Measurements from ENCODE around the gene FHIP1B.

Gene FHIP1B

DNA sequence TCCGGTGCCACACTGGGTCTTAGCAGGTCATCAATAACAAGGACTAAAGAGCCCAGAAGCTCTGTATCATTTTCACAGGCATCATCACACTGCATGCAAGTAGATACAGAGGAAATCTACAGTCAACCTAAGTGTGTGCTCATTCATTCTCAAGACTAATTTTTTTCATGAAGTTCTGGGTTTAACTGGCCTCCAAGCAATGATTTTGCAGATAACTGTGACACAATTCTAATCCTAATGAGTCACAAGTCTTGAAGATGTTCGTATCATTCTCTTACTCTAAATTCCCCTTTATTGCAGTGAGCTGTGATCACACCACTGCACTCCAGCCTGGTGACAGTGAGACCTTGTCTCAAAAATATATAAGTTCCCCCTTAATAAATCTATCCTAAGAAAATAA, 33.0 kb downstream of the FHIP1B start:
- no peak overlapping the region for H3K4me3 ChIP-seq (ENCODE audit: low read length)
- no peak for TF ChIP-seq ZNF274 (IDR thresholded peaks at IDR 0.05; ENCODE audit: low read depth, low read length)

DNA sequence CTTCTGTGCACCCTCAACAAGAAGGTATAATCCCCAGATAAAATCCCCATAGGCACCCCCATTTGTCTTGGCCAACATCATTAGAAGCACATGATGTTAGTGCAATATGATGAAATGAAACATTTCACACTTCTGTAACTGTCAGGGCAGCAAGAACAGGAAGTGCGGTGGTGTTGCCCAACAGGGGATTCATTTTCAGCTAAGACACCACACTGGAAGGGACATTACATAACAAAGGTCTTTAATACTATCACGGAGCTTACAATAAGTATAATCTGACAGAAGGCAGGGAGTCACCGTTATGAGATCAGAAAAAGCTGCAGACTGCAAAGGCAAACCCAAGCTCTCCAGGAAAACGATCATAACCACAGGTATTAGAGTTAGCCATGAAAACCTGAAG, 33.5 kb downstream of the FHIP1B start:
- TF ChIP-seq ZNF274 (IDR thresholded peaks at IDR 0.05; ENCODE audit: low read depth, low read length), result no peak
- no peak overlapping the region for H3K4me3 ChIP-seq (ENCODE audit: low read length)

DNA sequence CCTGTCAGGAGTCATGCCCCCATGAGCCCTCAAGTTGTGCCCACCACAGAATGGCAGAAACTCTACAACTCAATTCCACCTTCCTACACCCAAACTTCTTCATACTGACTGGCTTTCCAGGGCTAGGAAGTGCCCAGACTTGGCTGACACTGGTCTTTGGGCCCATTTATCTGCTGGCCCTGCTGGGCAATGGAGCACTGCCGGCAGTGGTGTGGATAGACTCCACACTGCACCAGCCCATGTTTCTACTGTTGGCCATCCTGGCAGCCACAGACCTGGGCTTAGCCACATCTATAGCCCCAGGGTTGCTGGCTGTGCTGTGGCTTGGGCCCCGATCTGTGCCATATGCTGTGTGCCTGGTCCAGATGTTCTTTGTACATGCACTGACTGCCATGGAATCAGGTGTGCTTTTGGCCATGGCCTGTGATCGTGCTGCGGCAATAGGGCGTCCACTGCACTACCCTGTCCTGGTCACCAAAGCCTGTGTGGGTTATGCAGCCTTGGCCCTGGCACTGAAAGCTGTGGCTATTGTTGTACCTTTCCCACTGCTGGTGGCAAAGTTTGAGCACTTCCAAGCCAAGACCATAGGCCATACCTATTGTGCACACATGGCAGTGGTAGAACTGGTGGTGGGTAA, 35.1 kb downstream of the FHIP1B start, which contains the start of gene OR52W1:
OR52W1 (plus strand) TSS at position 51 of the 637 bp plus-strand sequence; CDS start at position 51, 0 bp downstream.
- TF ChIP-seq ZNF274 (IDR thresholded peaks at IDR 0.05; ENCODE audit: low read depth, low read length), result no peak
- no peak within 1 kb of the TSS for H3K4me3 ChIP-seq (ENCODE audit: low read length)

DNA sequence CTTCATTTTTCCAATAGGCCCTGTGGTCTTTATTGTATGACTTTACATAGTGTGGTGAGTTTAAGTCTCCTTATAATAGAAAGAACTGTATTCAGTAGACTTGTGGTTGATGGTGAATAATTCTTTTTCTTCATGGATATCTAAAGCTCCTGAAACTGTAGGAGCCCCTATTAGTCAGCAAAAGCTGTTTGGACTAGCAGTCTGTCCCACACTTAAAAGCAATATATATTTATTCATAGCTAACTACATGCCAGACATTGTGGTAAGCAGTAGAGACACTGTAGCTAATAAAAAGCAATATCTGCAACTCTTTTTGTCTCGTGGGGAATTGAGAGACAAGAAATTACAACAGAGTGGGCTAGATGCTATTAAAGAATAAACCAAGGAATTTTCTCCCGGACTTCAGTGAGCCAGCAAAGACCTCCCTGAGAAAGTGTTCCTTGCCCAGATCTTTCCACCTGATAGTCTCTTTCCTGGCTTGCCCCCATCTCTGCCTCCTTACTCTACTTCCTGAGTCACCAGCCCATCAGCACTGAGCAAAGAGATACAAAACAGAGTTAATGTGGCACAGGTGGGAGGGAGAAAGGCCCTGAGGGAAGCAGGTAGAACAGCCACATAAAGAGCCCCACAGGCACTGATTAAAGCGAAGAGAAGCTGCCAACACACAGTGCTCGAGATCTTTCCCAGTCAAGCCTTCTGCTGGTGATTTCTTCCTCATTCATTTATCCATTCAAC, 36.8 kb downstream of the FHIP1B start:
- no peak overlapping the region for H3K4me3 ChIP-seq (ENCODE audit: low read length)
- no peak for TF ChIP-seq ZNF274 (IDR thresholded peaks at IDR 0.05; ENCODE audit: low read depth, low read length)

DNA sequence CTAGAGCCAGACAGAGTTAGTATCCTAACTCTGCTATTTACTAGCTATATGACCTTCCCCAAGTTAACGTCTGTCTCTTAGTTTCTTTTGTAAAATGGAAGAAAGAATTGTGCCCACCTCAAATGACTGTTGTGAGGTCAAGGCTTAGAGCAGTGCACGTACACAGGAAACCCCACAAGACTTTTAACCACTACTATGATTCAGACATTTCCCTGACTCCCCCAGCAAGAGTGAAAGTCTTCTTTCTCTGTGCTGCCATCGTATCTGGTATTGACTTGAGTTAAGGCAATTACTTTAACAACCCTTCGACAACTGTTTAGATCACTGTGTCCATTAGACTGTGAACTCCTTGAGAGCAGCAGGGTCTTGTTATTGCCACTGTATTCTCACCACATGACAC, 38.0 kb downstream of the FHIP1B start:
- H3K4me3 ChIP-seq (ENCODE audit: low read length), result no peak overlapping the region
- no peak for TF ChIP-seq ZNF274 (IDR thresholded peaks at IDR 0.05; ENCODE audit: low read depth, low read length)

DNA sequence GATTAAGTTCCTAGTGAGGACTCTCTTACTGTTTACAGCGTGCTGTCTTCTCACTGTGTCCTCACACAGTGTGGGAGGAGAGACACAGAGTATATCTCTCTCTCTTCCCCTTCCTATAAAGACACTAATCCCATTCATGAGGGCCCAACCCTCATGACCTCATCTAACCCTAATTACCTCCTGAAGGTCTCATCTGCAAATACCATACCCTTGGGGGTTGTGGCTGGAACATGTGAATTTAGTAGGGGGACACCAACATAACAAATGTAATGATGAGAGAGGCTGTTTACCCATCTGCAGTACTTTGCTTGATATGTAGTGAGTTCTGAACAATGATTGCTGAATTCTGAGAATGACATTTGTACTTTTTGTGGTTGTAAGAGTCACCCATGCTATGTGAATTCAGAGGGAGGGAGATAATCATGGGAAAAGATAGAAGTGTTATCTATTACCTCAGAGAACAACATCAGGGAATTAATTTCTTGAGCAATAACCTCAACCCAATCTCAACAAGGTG, 40.3 kb downstream of the FHIP1B start:
- H3K4me3 ChIP-seq (ENCODE audit: low read length), result no peak overlapping the region
- TF ChIP-seq ZNF274 (IDR thresholded peaks at IDR 0.05; ENCODE audit: low read depth, low read length), result no peak

DNA sequence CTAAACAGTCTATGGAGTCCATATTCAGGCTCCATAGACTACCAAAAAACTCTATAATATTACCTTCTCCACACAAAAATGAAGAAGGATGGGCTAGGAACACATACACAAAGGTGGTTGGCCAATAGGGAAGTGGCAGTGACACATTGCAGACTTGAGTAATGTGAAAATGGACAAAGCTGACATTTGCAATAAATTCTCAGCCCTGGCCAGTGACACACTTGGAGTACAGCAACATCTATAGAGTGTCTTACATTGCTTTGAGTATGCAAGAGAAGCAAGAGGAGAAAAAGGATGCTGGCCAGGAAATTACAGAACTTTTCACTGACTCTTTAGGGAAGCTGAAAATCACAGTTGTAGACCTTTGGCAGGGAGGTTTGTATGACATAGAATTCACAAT, 42.7 kb downstream of the FHIP1B start:
- TF ChIP-seq ZNF274 (IDR thresholded peaks at IDR 0.05; ENCODE audit: low read depth, low read length), result no peak
- no peak overlapping the region for H3K4me3 ChIP-seq (ENCODE audit: low read length)

DNA sequence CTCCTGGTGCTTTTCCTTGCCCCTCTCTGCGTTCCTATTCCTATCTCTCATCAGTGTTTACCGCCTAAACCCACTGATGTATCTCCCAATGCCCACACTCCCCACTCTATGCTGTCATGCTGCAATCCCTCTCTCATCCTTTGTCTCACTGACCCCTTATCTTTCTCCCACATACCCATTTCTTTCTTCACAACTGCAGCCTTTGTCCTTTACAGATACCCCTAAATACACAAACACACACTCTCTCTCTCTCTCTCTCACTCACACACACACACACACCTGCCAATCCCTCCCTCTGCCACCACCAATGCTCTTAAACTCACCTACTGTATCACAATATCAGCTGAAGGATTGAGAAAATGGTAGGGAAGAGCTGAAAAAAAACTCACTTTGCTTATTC, 59.0 kb downstream of the FHIP1B start:
- H3K4me3 ChIP-seq (ENCODE audit: low read length), result no peak overlapping the region
- TF ChIP-seq ZNF274 (IDR thresholded peaks at IDR 0.05; ENCODE audit: low read depth, low read length), result no peak

DNA sequence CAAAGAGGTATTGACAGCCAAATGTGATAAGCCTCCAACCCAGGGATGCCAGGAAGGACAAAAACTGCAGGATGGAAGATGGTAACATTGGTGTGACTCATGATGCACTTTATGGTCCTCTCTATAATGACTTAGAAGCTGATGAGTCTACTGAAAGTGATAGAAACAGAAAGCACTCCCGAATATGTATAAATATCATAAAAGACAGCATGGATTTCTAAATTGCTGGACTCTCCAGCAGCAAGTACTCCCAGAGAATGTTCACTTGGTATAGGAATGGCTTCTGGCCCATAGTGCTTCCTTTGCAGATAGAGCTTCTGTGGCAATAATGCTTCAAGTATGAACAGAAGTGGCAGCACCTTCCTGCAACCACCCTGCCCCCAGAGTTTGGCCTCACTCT, 64.2 kb downstream of the FHIP1B start, which contains the start of gene OR52B2:
OR52B2 (minus strand) TSS at position 101 of the 400 bp plus-strand sequence; CDS start at position 101, 0 bp downstream.
- no peak within 1 kb of the TSS for H3K4me3 ChIP-seq (ENCODE audit: low read length)
- TF ChIP-seq ZNF274 (IDR thresholded peaks at IDR 0.05; ENCODE audit: low read depth, low read length), result no peak

All from GM08714 (cell line).